ENCODE results near the gene USP21. TPM values are rescaled to one million over a fixed set of nuclear protein-coding genes. Genes with fewer than 3 reads are reported as not detected.

USP21 gene
- total RNA-seq, 2 experiments from 2014 or later = 34.7 to 40.2 TPM

- Mint-ChIP-seq H3K4me1 (peaks cover 74% of the 10 kb centered on the region), H3K27me3 (no peaks in the 10 kb centered on the region), H3K27ac (peak within 1 kb of the TSS; percentile 99), H3K9me3 (no peaks in the 10 kb centered on the region), H3K4me3 (peak within 1 kb of the TSS; percentile 96), H3K36me3 (ENCODE audit: low read depth) (peaks cover 43% of the 10 kb centered on the region)
- DNase-seq = peak; percentile 92
- CTCF ChIA-PET = interaction anchor here (1.4 to 3.2 kb wide), 7 partner anchors 9 to 205 kb away, joined by 3 to 23 read pairs (median 5); partner anchors contain the start of genes PPOX and UFC1
- POLR2A ChIA-PET = no interaction called here
Observed at GRCh38 chr1:161177112-161177935, 18.0 kb downstream of the USP21 start, which contains the start of gene B4GALT3. TSS of gene B4GALT3 (minus strand) at chr1:161177507. CDS start at chr1:161176060, 1,447 bp downstream.

DNA sequence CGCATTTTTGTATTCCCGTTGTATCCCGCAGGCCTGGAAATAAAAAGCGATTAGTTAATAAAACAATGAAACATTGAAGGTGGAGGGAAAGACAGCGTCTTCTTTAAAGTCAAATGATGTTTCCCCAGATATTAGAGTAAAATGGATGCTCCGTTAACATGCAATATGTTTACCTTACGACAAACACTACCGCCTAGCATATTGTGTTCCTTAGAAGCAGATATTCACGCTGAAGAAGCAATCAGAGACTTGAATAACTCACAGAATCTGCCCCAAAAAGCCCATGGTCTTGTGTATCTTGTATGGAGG lies 18.6 kb downstream of the USP21 start:
- peaks cover 79% of the 10 kb centered on the region for H3K4me1 Mint-ChIP-seq
- DNase-seq = no peak
- ChIA-PET POLR2A (no interaction called here), CTCF (interaction anchor here (1.9 to 2.1 kb wide), 3 partner anchors 10 to 204 kb away, joined by 4 to 6 read pairs (median 5); partner anchors contain the start of gene UFC1)
- peak overlapping the region; percentile 96 for H3K4me3 Mint-ChIP-seq
- no peaks in the 10 kb centered on the region for H3K9me3 Mint-ChIP-seq
- peaks cover 38% of the 10 kb centered on the region for H3K36me3 Mint-ChIP-seq (ENCODE audit: low read depth)
- H3K27ac Mint-ChIP-seq = peak overlapping the region; percentile 99
- H3K27me3 Mint-ChIP-seq = no peaks in the 10 kb centered on the region

DNA sequence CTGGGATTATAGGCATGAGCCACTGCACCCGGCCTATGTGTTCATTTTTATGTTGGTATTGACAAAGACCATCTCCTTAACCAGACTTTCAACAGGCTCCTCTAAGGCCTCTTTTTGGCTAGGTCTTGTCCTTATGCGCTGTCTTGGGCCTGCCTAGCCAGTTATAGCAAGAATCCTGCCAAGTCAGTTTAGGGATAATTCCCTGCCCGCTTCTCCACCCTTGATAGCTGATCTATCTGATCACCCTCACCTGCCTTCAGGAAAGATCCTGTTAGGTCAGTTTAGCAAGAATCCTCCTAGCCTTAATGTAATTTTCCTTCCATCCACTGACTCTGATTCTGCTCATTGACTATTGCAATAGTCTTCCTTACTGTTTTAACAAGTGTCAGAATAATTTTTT lies 20.4 kb downstream of the USP21 start:
- Mint-ChIP-seq H3K9me3 (no peaks in the 10 kb centered on the region), H3K27me3 (no peaks in the 10 kb centered on the region), H3K27ac (peak overlapping the region; percentile 60), H3K36me3 (ENCODE audit: low read depth) (peaks cover 26% of the 10 kb centered on the region), H3K4me1 (peaks cover 84% of the 10 kb centered on the region), H3K4me3 (no peak overlapping the region)
- ChIA-PET POLR2A (no interaction called here), CTCF (interaction anchor here (1.3 to 4.0 kb wide), 4 partner anchors 9 to 46 kb away, joined by 3 to 30 read pairs (median 5); partner anchors contain the start of genes PPOX and TOMM40L)
- DNase-seq = no peak

DNA sequence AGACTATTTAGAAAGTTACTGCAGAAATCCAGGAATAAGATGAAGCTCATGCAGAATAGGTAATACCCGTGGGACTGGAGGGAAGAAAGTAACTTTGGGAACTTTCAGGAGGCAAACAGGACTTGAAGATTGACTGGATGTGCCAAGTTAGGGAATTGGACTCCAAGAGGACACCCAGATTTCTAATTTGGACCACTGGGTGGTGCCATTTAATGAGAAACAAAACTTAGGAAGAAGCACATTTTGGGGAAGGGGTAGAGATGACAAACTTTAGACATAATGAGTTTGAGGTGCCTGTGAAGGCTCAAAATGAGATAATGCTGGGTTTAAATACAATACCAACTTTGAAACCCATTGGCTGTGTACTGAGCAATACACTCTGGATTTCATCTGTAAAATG lies 21.3 kb downstream of the USP21 start:
- H3K36me3 Mint-ChIP-seq (ENCODE audit: low read depth) = peaks cover 17% of the 10 kb centered on the region
- ChIA-PET POLR2A (no interaction called here), CTCF (interaction anchor here (1.8 to 4.0 kb wide), 4 partner anchors 10 to 45 kb away, joined by 4 to 30 read pairs (median 12); partner anchors contain the start of genes PPOX and TOMM40L)
- H3K27me3 Mint-ChIP-seq = no peaks in the 10 kb centered on the region
- H3K9me3 Mint-ChIP-seq = no peaks in the 10 kb centered on the region
- H3K4me1 Mint-ChIP-seq = peaks cover 82% of the 10 kb centered on the region
- no peak overlapping the region for H3K4me3 Mint-ChIP-seq
- peak overlapping the region; percentile 83 for H3K27ac Mint-ChIP-seq
- DNase-seq = peak; percentile 29

DNA sequence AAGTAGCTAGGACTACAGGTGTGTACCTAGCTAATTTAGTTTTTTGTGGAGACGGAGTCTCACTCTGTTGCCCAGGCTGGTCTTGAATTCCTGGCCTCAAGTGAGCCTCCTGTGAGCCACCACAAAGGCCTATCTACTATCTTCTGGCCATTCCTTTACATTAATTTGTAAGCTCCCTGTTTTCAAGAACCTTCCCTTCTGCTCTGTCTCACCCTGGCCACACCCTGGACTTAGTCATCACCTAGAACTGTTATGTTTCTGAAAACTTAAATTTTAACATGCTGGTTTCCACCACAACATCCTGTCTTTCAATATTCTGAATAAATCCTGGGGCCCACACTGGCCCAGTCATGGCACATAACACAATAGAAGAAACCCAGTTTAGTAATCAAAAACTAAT lies 22.9 kb downstream of the USP21 start:
- ChIA-PET CTCF (interaction anchor here (0.8 to 4.0 kb wide), 13 partner anchors 10 to 258 kb away, joined by 3 to 30 read pairs (median 5); partner anchors contain the start of genes NDUFS2, PPOX and TOMM40L), POLR2A (interaction anchor here (0.5 to 1.5 kb wide), 3 partner anchors 16 to 204 kb away, joined by 4 to 6 read pairs (median 5); partner anchors contain the start of genes PPOX and TOMM40L)
- H3K4me1 Mint-ChIP-seq = peaks cover 83% of the 10 kb centered on the region
- no peaks in the 10 kb centered on the region for H3K27me3 Mint-ChIP-seq
- peak overlapping the region; percentile 96 for H3K27ac Mint-ChIP-seq
- peaks cover 10% of the 10 kb centered on the region for H3K36me3 Mint-ChIP-seq (ENCODE audit: low read depth)
- peak overlapping the region; percentile 32 for H3K4me3 Mint-ChIP-seq
- DNase-seq = peak; percentile 76
- H3K9me3 Mint-ChIP-seq = no peaks in the 10 kb centered on the region

GRCh38 chr1:161185282-161185682 lies 26.0 kb downstream of the USP21 start:
- H3K4me3 Mint-ChIP-seq = peak overlapping the region; percentile 58
- POLR2A ChIA-PET = no interaction called here
- H3K36me3 Mint-ChIP-seq (ENCODE audit: low read depth) = peaks cover 11% of the 10 kb centered on the region
- H3K27ac Mint-ChIP-seq = peak overlapping the region; percentile 97
- no peaks in the 10 kb centered on the region for H3K27me3 Mint-ChIP-seq
- CTCF ChIA-PET = interaction anchor here (0.6 to 2.0 kb wide), 7 partner anchors 8 to 196 kb away, joined by 3 to 9 read pairs (median 4); partner anchors contain the start of genes NDUFS2 and PPOX
- H3K9me3 Mint-ChIP-seq = no peaks in the 10 kb centered on the region
- DNase-seq = peak; percentile 92
- H3K4me1 Mint-ChIP-seq = peaks cover 81% of the 10 kb centered on the region

DNA sequence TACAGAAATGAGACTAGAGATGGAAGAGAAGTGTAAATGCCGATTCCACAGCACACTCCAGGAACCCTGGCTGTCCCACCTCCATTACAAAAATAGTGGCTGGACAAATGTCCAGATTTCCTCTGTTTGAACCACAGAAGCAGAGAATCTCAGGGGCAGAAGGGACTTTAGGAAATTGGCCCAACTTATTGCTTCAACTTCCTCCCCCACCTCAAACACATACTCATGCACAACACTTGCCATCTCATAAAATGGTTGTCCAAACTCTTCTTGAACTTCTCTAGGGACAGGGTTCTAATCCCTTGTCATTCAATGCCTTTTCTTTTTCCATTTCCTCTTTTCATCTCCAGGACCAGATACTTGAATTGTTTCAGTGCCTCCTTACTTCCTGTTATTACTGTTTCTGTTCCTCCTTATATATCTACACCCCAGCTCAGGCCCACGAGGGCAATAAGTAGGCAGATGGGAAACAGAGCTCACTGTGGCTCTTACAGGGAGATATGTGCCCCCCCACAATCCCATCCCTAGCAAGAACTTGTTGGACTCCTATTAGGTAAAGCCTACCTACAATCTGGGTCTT lies 26.5 kb downstream of the USP21 start:
- Mint-ChIP-seq H3K27me3 (no peaks in the 10 kb centered on the region), H3K9me3 (no peaks in the 10 kb centered on the region), H3K27ac (peak overlapping the region; percentile 97), H3K4me3 (peak overlapping the region; percentile 58), H3K4me1 (peaks cover 78% of the 10 kb centered on the region), H3K36me3 (ENCODE audit: low read depth) (peaks cover 11% of the 10 kb centered on the region)
- no peak for DNase-seq
- ChIA-PET CTCF (interaction anchor here (0.6 to 2.0 kb wide), 9 partner anchors 7 to 196 kb away, joined by 3 to 9 read pairs (median 4); partner anchors contain the start of genes ADAMTS4, NDUFS2 and PPOX), POLR2A (no interaction called here)

DNA sequence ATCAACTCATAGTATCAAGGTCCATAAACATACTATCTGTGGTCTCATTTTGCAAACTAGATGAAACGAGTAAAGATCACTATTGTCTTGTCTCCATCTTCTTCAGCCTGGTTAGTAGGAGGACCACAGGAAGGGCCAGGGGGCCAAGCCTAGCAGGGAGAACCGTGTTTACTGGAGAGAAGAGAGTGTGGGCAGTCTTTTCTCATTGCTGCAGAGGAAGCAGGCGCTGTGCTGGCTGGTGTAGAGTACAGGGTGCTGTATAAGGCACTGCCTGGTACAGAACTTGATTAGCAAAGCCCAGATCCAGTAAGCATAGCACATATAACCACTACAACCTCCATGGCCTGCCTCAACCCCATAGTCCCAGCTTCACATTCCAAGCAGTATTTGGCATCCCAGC lies 28.0 kb downstream of the USP21 start:
- H3K27ac Mint-ChIP-seq = peak overlapping the region; percentile 97
- H3K4me1 Mint-ChIP-seq = peaks cover 69% of the 10 kb centered on the region
- H3K27me3 Mint-ChIP-seq = no peaks in the 10 kb centered on the region
- ChIA-PET POLR2A (no interaction called here), CTCF (interaction anchor here (1.0 kb wide), 1 partner anchor 22 kb away, joined by 5 read pairs; the partner anchor contains the start of gene PPOX)
- no peak overlapping the region for H3K4me3 Mint-ChIP-seq
- H3K9me3 Mint-ChIP-seq = no peaks in the 10 kb centered on the region
- peaks cover 7% of the 10 kb centered on the region for H3K36me3 Mint-ChIP-seq (ENCODE audit: low read depth)
- no peak for DNase-seq

DNA sequence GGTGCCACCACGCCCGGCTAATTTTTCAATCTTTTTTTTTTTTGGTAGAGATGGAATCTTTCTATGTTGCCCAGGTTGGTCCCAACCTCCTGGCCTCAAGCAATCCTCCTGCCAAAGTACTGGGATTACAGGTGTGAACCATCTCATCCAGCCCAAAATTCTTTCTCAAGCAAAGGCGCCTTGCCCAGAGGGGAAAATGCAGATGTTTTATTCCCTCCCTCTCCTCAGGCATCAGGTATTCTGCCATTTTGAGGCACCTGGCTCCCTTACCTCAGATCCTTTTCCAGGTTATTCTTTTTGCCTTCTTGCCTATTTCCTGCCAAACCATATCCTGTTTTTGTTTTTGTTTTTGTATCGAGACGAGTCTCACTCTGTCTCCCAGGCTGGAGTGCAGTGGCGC lies 29.1 kb downstream of the USP21 start:
- H3K9me3 Mint-ChIP-seq = no peaks in the 10 kb centered on the region
- H3K4me1 Mint-ChIP-seq = peaks cover 69% of the 10 kb centered on the region
- H3K27me3 Mint-ChIP-seq = no peaks in the 10 kb centered on the region
- peaks cover 5% of the 10 kb centered on the region for H3K36me3 Mint-ChIP-seq (ENCODE audit: low read depth)
- H3K27ac Mint-ChIP-seq = peak overlapping the region; percentile 50
- ChIA-PET POLR2A (interaction anchor here (0.6 kb wide), 1 partner anchor 9 kb away, joined by 9 read pairs; no protein-coding TSS in a partner anchor), CTCF (interaction anchor here (0.6 to 1.6 kb wide), 5 partner anchors 14 to 70 kb away, joined by 3 to 6 read pairs (median 4); partner anchors contain the start of genes NDUFS2, PCP4L1, PPOX and TOMM40L)
- no peak overlapping the region for H3K4me3 Mint-ChIP-seq
- DNase-seq = no peak

GRCh38 chr1:161189036-161189435 lies 29.7 kb downstream of the USP21 start:
- Mint-ChIP-seq H3K27ac (no peak overlapping the region), H3K4me3 (no peak overlapping the region), H3K36me3 (ENCODE audit: low read depth) (peaks cover 3% of the 10 kb centered on the region), H3K4me1 (peaks cover 63% of the 10 kb centered on the region), H3K27me3 (no peaks in the 10 kb centered on the region), H3K9me3 (no peaks in the 10 kb centered on the region)
- DNase-seq = no peak
- ChIA-PET POLR2A (no interaction called here), CTCF (interaction anchor here (0.6 to 1.6 kb wide), 2 partner anchors 13 to 47 kb away, joined by 3 to 4 read pairs; partner anchors contain the start of gene NDUFS2)

DNA sequence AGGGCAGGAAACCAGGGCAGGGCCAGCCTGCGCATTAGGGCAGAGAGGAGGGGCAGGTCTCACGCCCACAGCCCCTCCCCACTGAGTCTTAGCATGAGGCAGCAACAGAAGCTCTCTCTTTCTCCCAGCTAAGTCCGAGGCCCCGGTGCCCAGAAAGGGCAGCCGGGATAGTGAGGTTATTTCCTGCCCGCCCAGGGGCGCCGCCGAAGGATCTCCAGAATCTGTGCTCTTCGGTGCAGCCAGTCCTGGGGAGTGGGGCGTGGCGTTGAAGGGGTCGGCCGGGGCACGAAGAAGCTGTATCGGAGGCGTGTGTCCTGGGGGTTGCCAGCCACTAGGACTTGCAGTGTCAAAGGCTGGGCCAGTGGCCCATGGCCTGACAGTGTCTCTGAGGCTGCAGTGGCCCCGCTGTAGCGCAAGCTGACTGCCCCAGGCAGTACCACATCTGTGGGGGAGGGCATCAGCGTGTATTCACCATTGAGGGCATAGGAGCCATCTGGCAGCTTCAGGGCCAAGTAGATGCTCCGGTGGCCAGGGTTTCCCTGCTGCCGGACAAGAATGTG lies 31.7 kb downstream of the USP21 start:
- Mint-ChIP-seq H3K4me3 (no peak overlapping the region), H3K9me3 (no peaks in the 10 kb centered on the region), H3K27ac (peak overlapping the region; percentile 62), H3K4me1 (peaks cover 58% of the 10 kb centered on the region), H3K27me3 (no peaks in the 10 kb centered on the region), H3K36me3 (ENCODE audit: low read depth) (peaks cover 3% of the 10 kb centered on the region)
- ChIA-PET POLR2A (no interaction called here), CTCF (interaction anchor here (0.9 to 3.9 kb wide), 9 partner anchors 8 to 191 kb away, joined by 3 to 36 read pairs (median 4); partner anchors contain the start of genes ADAMTS4, NDUFS2, PPOX and TOMM40L)
- no peak for DNase-seq

DNA sequence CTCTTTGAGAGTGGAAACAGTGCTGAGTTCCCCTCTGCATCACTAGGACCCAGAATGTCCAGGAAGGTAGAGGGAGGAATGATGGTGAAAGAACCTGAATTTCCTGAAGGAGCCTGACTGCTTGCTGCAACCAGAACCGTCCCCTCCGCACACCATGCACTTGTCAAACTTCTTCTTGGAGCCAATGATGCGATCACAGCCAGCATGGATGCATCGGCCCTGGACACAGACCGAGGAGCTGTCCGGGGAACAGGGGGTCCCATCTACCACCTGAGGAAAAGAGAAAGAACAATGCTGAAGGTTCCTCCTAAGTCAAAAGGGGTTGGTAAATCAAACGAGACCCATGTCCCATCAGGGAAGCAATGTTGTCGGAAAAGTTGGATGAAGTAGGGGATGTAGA lies 32.7 kb downstream of the USP21 start:
- Mint-ChIP-seq H3K27me3 (no peaks in the 10 kb centered on the region), H3K4me1 (peaks cover 51% of the 10 kb centered on the region), H3K4me3 (no peak overlapping the region), H3K27ac (no peak overlapping the region), H3K36me3 (ENCODE audit: low read depth) (peaks cover 3% of the 10 kb centered on the region), H3K9me3 (no peaks in the 10 kb centered on the region)
- CTCF ChIA-PET = interaction anchor here (0.9 to 3.9 kb wide), 11 partner anchors 9 to 190 kb away, joined by 3 to 36 read pairs (median 6); partner anchors contain the start of genes NDUFS2, PPOX and TOMM40L
- DNase-seq = no peak
- POLR2A ChIA-PET = no interaction called here
